SK-N-SH (cell line): ENCODE data around the gene NUP50. TPM values are rescaled to one million over a fixed set of nuclear protein-coding genes. Genes with fewer than 3 reads are reported as not detected.

Source experiments
- CTCF ChIA-PET: fragments of 300-600, 350-600 bp; formaldehyde crosslinking; extraction: SDS; loops from one replicate; lab custom pipeline; 2021; lab: Yijun Ruan, JAX
- POLR2A ChIA-PET: fragments of 350-600 bp; sonication (Branson Sonifier 250); formaldehyde crosslinking; extraction: SDS; loops from one replicate; lab custom pipeline; 2020; ENCODE audit warnings: antibody characterized with exemption, inconsistent platforms; lab: Yijun Ruan, JAX
- DNase-seq: peaks from one replicate; pipeline ENCODE4 v3.0.0; 2012
- H2AFZ ChIP-seq: fragments of 200-600 bp; sonication (generic); 2 replicates; pipeline ENCODE4 v1.8.1; 2016; ENCODE audit warnings: antibody characterized with exemption, mild to moderate bottlenecking, low read depth
- H3F3A ChIP-seq: fragments of 200-600 bp; sonication (generic); replicated peaks from 2 replicates; pipeline ENCODE3; 2016; ENCODE audit warnings: antibody characterized with exemption, mild to moderate bottlenecking; ENCODE audit not compliant: insufficient read depth
- H3K27ac ChIP-seq, 2 experiments: fragments of 200-500 bp in 1 of 2; fragments of 200-600 bp in 1 of 2; sonication (Bioruptor generic) in 1 of 2; sonication (generic), shearing (Covaris generic) in 1 of 2; 2 replicates each; pipeline versions ENCODE4 v1.5.1 to v1.6.1; 2014 to 2016; ENCODE audit warnings: low read depth in 2 of 2, inconsistent platforms in 1 of 2, low read length in 1 of 2, mild to moderate bottlenecking in 1 of 2, mixed read lengths in 1 of 2
- H3K27me3 ChIP-seq: fragments of 200-600 bp; sonication (generic), shearing (Covaris generic); 2 replicates; pipeline ENCODE4 v1.6.1; 2016; ENCODE audit warnings: mixed run types; ENCODE audit not compliant: insufficient read depth
- H3K36me3 ChIP-seq, 2 experiments: fragments of 200-500 bp in 1 of 2; fragments of 200-600 bp in 1 of 2; sonication (Bioruptor generic) in 1 of 2; sonication (generic) in 1 of 2; replicated peaks in 1 of 2; 2 replicates each; pipeline versions ENCODE3 to v1.5.1; 2014 to 2016; ENCODE audit warnings: low read length in 1 of 2, mild to moderate bottlenecking in 1 of 2; ENCODE audit not compliant: insufficient read depth in 2 of 2, control insufficient read depth in 1 of 2
- H3K4me1 ChIP-seq, 2 experiments: fragments of 200-500 bp in 1 of 2; fragments of 200-600 bp in 1 of 2; sonication (Bioruptor generic) in 1 of 2; sonication (generic), shearing (Covaris generic) in 1 of 2; 2 replicates each; pipeline versions ENCODE4 v1.5.1 to v1.6.1; 2014 to 2016; ENCODE audit warnings: low read depth in 1 of 2, low read length in 1 of 2, mixed run types in 1 of 2; ENCODE audit not compliant: insufficient read depth in 2 of 2, control insufficient read depth in 1 of 2
- H3K4me2 ChIP-seq: fragments of 200-600 bp; sonication (generic), shearing (Covaris generic); 2 replicates; pipeline ENCODE4 v1.6.1; 2017; ENCODE audit warnings: mixed run types
- H3K4me3 ChIP-seq, 2 experiments: fragments of 200-500 bp in 1 of 2; fragments of 200-600 bp in 1 of 2; sonication (Bioruptor generic) in 1 of 2; sonication (generic), shearing (Covaris generic) in 1 of 2; 2 replicates each; pipeline versions ENCODE4 v1.5.1 to v1.8.1; 2014 to 2016; ENCODE audit warnings: low read depth in 2 of 2, inconsistent platforms in 1 of 2, low read length in 1 of 2, mild to moderate bottlenecking in 1 of 2, mixed read lengths in 1 of 2, moderate library complexity in 1 of 2
- H3K79me2 ChIP-seq: fragments of 200-600 bp; sonication (generic); 2 replicates; pipeline ENCODE4 v1.8.1; 2017; ENCODE audit warnings: mild to moderate bottlenecking; ENCODE audit not compliant: insufficient read depth
- H3K9ac ChIP-seq: fragments of 200-600 bp; sonication (generic); 2 replicates; pipeline ENCODE4 v1.6.1; 2017; ENCODE audit warnings: mixed run types
- H3K9me2 ChIP-seq: fragments of 200-600 bp; sonication (generic); 2 replicates; pipeline ENCODE4 v1.6.1; 2017; ENCODE audit warnings: mixed run types
- H3K9me3 ChIP-seq: fragments of 200-600 bp; sonication (generic); 2 replicates; pipeline ENCODE4 v1.6.1; 2017; ENCODE audit warnings: mixed run types, mild to moderate bottlenecking, moderate library complexity
- H4K20me1 ChIP-seq: fragments of 200-600 bp; sonication (generic); 2 replicates; pipeline ENCODE4 v1.6.1; 2017; ENCODE audit warnings: mild to moderate bottlenecking, mixed run types; ENCODE audit not compliant: insufficient read depth
- CTCF ChIP-seq: fragments of 200-600 bp; sonication (generic); IDR thresholded peaks from 2 replicates; pipeline ENCODE4 v1.6.1; 2017; ENCODE audit warnings: antibody characterized with exemption, mild to moderate bottlenecking, moderate library complexity
- EP300 ChIP-seq, 2 experiments: IDR thresholded peaks; 2 replicates each; pipeline versions ENCODE4 v1.4.0 to v1.6.1; 2012; ENCODE audit warnings: borderline replicate concordance in 1 of 2, low read depth in 1 of 2, low read length in 1 of 2
- FOSL2 ChIP-seq: IDR thresholded peaks from 2 replicates; pipeline ENCODE4 v1.4.0; 2012; ENCODE audit warnings: low read depth, mild to moderate bottlenecking, moderate library complexity, borderline replicate concordance
- FOXJ3 ChIP-seq: sonication (generic); formaldehyde crosslinking; IDR thresholded peaks from 2 replicates; pipeline ENCODE4 v1.5.1; 2020; ENCODE audit warnings: mild to moderate bottlenecking, missing genetic modification reagents
- GABPA ChIP-seq: IDR thresholded peaks from 2 replicates; pipeline ENCODE4 v1.4.0; 2012; ENCODE audit warnings: low read depth, mild to moderate bottlenecking
- MXI1 ChIP-seq: IDR thresholded peaks from 2 replicates; pipeline ENCODE4 v1.6.1; 2012; ENCODE audit warnings: mild to moderate bottlenecking, low read depth, low read length, improper control_type of control experiment
- PBX3 ChIP-seq: IDR thresholded peaks from 2 replicates; pipeline ENCODE4; 2012
- RAD21 ChIP-seq: IDR thresholded peaks from 2 replicates; pipeline ENCODE4 v1.6.1; 2012; ENCODE audit warnings: mild to moderate bottlenecking, low read length
- RCOR1 ChIP-seq: fragments of 150-350 bp; IDR thresholded peaks from 2 replicates; pipeline ENCODE4 v1.6.1; 2017; ENCODE audit warnings: antibody characterized with exemption, low read length
- RFX5 ChIP-seq: IDR thresholded peaks from 2 replicates; pipeline ENCODE4 v1.6.1; 2012; ENCODE audit warnings: mild to moderate bottlenecking, improper control_type of control experiment, low read length
- RXRA ChIP-seq: IDR thresholded peaks from 2 replicates; pipeline ENCODE4 v1.4.0; 2012; ENCODE audit warnings: low read depth, mild to moderate bottlenecking, borderline replicate concordance
- SIN3A ChIP-seq: IDR thresholded peaks from 2 replicates; pipeline ENCODE4 v1.6.1; 2012; ENCODE audit warnings: low read depth, mild to moderate bottlenecking, low read length, moderate library complexity, borderline replicate concordance
- TCF12 ChIP-seq: IDR thresholded peaks from 2 replicates; pipeline ENCODE4 v1.4.0; 2012
- USF2 ChIP-seq: fragments of 150-350 bp; IDR thresholded peaks from 2 replicates; pipeline ENCODE4 v1.6.1; 2017; ENCODE audit warnings: antibody characterized with exemption, low read length, low read depth, borderline replicate concordance
- YY1 ChIP-seq: IDR thresholded peaks from 2 replicates; pipeline ENCODE4 v1.4.0; 2012; ENCODE audit warnings: low read depth, mild to moderate bottlenecking
- WGBS: methylation state at CpG from one replicate; pipeline ENCODE4 v1.1.6; 2017; ENCODE audit warnings: low lambda C conversion rate; 5-methylcytosine and 5-hydroxymethylcytosine counted together
- polyA plus RNA-seq, 3 experiments: library from polyadenylated mRNA; depleted of rRNA; stranded (reverse); fragments of >200 nt; gene quantifications; 2 replicates each; pipeline ENCODE4 v1.2.3, GENCODE V29; 2012
- TF ChIP-seq, protein P1 (sequence below): IDR thresholded peaks from 2 replicates; pipeline ENCODE4 v1.4.0; 2012; ENCODE audit warnings: low read depth
- TF ChIP-seq, protein P2 (sequence below): IDR thresholded peaks from 2 replicates; pipeline ENCODE4 v1.4.0; 2012; ENCODE audit warnings: low read depth, borderline replicate concordance

Gene NUP50
- polyA plus RNA-seq, 1 of the 3 experiments (the other 2 are of a cell fraction): 4.7 TPM

DNA sequence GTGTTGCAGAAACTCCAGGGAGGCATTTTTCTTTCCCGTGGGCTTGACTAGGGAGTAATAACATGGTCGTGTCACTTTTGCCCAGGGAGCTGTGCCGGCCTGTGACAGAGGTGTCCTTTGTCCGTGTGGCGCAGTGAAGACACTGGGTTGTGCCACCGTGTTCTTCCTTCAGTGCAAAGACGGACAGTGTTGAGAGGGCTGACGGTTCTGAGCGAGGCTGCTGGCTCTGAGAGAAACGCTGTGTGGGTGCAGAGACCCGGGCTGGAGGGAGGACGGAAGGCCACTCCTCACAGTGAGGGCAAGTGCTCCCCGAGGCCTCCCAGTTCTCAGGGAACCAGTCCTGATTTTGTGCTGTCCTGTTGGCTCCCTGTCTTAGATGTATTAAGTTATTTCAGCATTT, 20.2 kb downstream of the NUP50 start:
- Histone ChIP-seq H3K9me2 (no peaks in the 10 kb centered on the region), H3F3A (peaks cover 9% of the 10 kb centered on the region), H4K20me1 (peaks cover 19% of the 10 kb centered on the region; the same call in 1 of the 2 replicates), H3K27me3 (no peaks in the 10 kb centered on the region), H3K36me3 (peaks cover 49 to 60% of the 10 kb centered on the region in 2 experiments), H3K4me1 (no peaks in the 10 kb centered on the region), H3K9ac (no peak overlapping the region), H3K79me2 (peaks cover 43% of the 10 kb centered on the region), H3K9me3 (no peaks in the 10 kb centered on the region), H3K4me3 (no peak overlapping the region), H2AFZ (no peak overlapping the region), H3K27ac (no peak overlapping the region), H3K4me2 (no peak overlapping the region)
- 95% methylated on average over 13 of the region's 13 CpGs for WGBS
- no peak for DNase-seq
- ChIA-PET POLR2A (no interaction called here), CTCF (no interaction called here)
- TF ChIP-seq SIN3A (no peak), PBX3 (no peak), FOXJ3 (CRISPR knock-in tag) (no peak), RCOR1 (no peak), RAD21 (no peak), YY1 (no peak), GABPA (no peak), RXRA (no peak), MXI1 (no peak), FOSL2 (no peak), TCF12 (no peak), CTCF (no peak), USF2 (no peak), EP300 (IDR thresholded peaks at IDR 0.05; ENCODE audit: borderline replicate concordance in 1 of 2, low read depth in 1 of 2, low read length in 1 of 2) (no peak), RFX5 (no peak)
- TF ChIP-seq, protein P1, sequence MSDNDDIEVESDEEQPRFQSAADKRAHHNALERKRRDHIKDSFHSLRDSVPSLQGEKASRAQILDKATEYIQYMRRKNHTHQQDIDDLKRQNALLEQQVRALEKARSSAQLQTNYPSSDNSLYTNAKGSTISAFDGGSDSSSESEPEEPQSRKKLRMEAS: no peak
- TF ChIP-seq, protein P2, sequence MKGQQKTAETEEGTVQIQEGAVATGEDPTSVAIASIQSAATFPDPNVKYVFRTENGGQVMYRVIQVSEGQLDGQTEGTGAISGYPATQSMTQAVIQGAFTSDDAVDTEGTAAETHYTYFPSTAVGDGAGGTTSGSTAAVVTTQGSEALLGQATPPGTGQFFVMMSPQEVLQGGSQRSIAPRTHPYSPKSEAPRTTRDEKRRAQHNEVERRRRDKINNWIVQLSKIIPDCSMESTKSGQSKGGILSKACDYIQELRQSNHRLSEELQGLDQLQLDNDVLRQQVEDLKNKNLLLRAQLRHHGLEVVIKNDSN: no peak
